Urothelium cell line (cell line): Measurements from ENCODE around the gene ARMC6.
"Not testable (repeated sequence)": the region's sequence is repeated elsewhere in the genome, so short reads cannot be mapped to it uniquely, and the experiment has no call there.

Experiments
- DNase-seq: peaks from one replicate; pipeline ENCODE4 v3.0.0; 2011; ENCODE audit warnings: low spot score, mixed read lengths
- FAIRE-seq: peaks from 2 replicates; lab custom pipeline; 2011; peaks lifted over from hg19 to GRCh38; lab: Jason Lieb, UNC

The ARMC6 gene

GRCh38 chr19:19103167-19103566 lies 69.8 kb downstream of the ARMC6 start:
- no peak for DNase-seq

GRCh38 chr19:19105365-19106055 lies 72.1 kb downstream of the ARMC6 start:
- DNase-seq (no peak), FAIRE-seq (no peak)

More at GRCh38 chr19:19103167-19103566, 69.8 kb downstream of the ARMC6 start:
- no peak for FAIRE-seq

DNA sequence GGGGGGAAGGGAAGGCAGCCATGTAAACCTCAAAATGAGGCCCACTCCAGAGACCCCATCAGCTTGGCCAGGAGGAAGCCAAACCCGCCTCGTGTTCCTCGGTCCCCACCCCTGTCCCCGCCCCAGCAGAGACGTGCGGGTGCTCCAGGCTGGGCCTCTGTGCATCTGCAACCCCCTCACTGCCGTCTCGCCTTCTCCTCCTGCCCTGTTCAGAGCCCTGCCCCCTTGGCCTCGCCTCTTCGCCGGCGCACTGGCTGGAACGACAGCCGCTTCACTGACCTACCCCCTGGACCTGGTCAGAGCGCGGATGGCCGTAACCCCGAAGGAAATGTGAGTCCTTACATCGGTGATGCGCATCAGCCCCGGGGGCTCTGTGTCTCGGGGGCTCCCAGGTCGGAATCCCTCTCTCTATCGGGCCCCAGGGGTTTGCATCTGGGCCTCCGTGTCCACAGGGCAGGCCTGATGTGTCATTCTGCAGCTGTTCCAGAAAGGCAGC lies 72.7 kb downstream of the ARMC6 start:
- FAIRE-seq (no peak), DNase-seq (no peak)

- DNase-seq, FAIRE-seq: not testable (repeated sequence)
Measured at GRCh38 chr19:19106938-19107337, 73.5 kb downstream of the ARMC6 start.

- DNase-seq (no peak), FAIRE-seq (no peak)
Measured at GRCh38 chr19:19107654-19108053, 74.3 kb downstream of the ARMC6 start.
